PC-3 (cell line): ENCODE measurements around the gene CERT1.

ENCODE experiments used
- CTCF ChIP-seq: fragments of 300-600 bp; sonication (generic); conservative IDR thresholded peaks from 2 replicates; pipeline ENCODE4 v1.5.1; 2017; ENCODE audit warnings: antibody characterized with exemption, low read depth, mild to moderate bottlenecking, low read length
- EZH2 ChIP-seq: fragments of 300-600 bp; sonication (generic); IDR thresholded peaks from one replicate; pipeline ENCODE4 v1.6.1; 2017; ENCODE audit warnings: antibody characterized with exemption, mild to moderate bottlenecking, low read length; ENCODE audit not compliant: unreplicated experiment

GRCh38 chr5:75435096-75435495, 76.3 kb downstream of the CERT1 start:
- TF ChIP-seq CTCF (no peak), EZH2 (no peak)
